IPS-11a (cell line): ENCODE results near the gene MLF2.
"Not testable (repeated sequence)": the region's sequence is repeated elsewhere in the genome, so short reads cannot be mapped to it uniquely, and the experiment has no call there.

Experiments used
- H3K4me3 ChIP-seq: one replicate; pipeline ENCODE4 v1.5.1; 2013; ENCODE audit warnings: low read depth, low read length, control low read depth

The MLF2 gene

GRCh38 chr12:6735448-6736191 lies 17.3 kb downstream of the MLF2 start:
- no peak overlapping the region for H3K4me3 ChIP-seq

DNA sequence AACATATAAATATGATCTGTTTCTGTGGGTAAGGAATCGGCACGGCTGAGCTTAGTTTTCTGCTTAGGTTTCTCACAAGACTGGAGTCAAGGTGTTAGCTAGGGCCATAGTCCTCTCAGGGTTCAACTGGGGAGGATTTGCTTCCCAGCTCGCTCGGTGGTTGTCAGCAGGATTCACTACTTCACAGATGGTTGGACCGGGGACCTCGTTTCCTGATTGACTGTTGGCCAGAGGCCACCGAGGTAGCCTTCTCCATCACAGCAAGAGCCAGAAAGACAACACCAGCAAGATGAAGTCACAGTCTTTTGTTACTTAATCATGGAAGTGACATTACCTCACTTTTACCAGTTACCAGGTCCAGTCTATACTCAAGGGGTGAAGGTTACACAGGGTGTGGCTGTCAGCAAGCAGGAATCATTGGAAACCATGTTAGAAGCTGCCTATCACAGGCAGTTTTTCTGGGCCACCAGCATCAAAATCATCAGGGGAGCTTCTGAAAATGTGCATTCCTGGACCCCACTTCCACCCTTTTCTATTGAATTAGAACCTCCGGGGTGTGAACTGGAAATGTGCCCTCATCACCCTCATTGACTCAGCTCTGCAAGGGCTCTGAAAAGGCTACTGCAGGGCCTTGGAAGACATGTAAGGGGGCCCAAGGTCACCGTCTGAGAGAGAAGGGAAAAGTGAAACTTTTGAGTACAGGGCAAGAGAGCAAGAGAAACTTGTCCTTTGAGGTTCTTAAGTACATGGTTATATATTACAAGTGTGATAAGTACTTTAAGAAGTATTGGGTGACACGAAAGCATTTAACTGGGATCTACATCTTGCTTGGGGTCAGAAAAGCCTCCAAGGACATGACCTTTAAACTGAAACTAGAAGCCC lies 18.2 kb downstream of the MLF2 start:
- H3K4me3 ChIP-seq = no peak overlapping the region

DNA sequence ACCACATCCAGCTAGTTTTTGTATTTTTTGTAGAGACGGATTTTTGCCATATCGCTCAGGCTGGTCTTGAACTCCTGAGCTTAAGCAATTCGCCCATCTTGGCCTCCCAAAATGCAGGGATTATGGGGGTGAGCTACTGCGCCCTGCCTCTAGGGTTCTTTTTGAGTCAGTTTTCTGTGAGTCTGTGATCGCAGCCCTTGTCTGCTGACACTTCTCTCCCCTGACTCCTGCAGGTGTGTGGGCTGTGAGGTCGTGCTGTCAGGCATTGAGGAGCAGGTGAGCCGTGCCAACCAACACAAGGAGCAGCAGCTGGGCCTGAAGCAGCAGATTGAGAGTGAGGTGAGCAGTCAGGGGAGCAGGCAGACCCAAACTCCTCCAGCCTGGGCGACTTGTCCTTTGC lies 22.8 kb downstream of the MLF2 start:
- no peak overlapping the region for H3K4me3 ChIP-seq

DNA sequence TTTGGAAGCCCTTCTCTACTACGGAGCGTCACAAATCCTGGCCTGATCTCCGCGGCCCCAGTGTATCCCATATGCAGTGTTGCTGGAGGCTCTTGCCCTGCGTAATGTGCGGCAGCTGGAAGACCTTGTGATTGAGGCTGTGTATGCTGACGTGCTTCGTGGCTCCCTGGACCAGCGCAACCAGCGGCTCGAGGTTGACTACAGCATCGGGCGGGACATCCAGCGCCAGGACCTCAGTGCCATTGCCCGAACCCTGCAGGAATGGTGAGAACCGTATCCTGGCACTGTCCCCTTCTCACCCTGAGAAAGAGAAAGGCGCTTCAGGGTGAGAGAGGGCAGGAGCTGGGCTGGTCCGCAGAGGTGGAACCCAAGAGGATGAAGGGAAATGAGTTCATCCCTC lies 23.8 kb downstream of the MLF2 start:
- no peak overlapping the region for H3K4me3 ChIP-seq

DNA sequence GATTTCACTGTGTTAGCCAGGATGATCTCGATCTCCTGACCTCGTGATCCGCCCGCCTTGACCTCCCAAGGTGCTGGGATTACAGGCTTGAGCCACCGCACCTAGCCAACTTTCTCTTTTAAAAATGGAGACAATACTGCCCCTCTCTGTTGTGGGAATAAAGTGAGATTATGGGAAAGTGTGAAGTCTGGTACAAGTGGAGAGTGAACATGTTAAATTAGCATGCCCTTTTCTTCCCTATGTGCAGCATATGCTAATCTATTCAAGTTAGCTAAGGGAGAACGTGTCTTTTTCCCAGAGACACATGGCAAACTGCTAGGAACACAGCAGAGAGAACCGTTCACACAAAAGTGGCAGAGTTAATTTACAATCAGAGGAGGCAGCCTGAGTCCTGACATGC lies 27.6 kb downstream of the MLF2 start:
- H3K4me3 ChIP-seq = no peak overlapping the region

DNA sequence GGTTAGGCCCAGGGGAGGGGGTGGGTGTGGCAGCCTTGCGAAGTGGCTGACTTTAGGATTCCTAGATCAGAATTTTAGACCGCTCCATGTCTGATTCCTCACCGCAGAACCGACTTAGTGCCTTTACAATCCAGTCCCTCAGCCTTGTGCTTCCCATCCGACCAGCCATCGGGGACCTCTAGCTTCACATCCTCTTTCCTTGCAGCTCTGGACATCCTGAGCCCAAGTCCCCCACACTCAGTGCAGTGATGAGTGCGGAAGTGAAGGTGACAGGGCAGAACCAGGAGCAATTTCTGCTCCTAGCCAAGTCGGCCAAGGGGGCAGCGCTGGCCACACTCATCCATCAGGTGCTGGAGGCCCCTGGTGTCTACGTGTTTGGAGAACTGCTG lies 28.5 kb downstream of the MLF2 start:
- H3K4me3 ChIP-seq = peak overlapping the region; percentile 54

DNA sequence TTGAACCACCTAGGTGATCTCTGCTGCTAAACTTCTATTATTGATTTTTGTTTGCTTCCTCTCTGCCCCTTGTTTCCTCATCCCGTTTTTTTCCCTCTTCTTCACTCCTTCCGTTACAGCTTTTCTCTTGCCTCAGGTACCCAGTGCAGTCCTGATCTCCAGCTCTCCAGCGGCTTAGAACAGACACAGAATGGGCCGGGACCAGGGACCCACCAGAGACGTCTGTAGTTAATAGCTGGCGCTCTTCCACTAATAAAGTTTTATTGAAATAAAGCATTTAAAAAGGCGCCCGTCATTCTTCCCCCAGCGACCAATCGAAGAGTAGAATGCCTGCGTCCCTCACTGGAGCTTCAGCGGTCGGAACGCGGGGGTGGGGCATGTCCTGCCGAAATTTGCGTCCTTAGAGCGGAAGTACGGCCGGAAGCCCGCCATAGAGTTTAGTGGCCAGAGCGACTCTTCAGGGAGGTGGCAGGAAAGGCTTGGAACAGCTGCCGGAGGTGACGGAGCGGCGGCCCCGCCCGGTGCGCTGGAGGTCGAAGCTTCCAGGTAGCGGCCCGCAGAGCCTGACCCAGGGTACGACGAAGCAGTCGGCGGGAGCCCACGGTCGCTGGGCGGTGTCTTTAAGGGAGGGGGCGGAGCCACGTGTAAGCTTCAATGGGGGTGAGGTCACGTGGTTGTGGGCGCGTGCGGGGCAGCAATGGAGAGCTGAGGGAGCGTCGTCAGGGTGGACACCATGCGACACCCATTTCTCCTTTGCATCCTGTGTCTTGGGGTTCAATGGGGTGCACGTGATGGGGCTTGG lies 29.1 kb downstream of the MLF2 start, which contains the start of gene COPS7A:
Gene COPS7A (plus strand): TSS at position 440 of the 802 bp plus-strand sequence. CDS start 611 bp downstream, outside the sequence.
- H3K4me3 ChIP-seq = peak within 1 kb of the TSS; percentile 54

GRCh38 chr12:6722863-6723262 lies 30.1 kb downstream of the MLF2 start:
- H3K4me3 ChIP-seq = no peak overlapping the region

GRCh38 chr12:6716874-6717437 lies 36.0 kb downstream of the MLF2 start:
- no peak overlapping the region for H3K4me3 ChIP-seq

DNA sequence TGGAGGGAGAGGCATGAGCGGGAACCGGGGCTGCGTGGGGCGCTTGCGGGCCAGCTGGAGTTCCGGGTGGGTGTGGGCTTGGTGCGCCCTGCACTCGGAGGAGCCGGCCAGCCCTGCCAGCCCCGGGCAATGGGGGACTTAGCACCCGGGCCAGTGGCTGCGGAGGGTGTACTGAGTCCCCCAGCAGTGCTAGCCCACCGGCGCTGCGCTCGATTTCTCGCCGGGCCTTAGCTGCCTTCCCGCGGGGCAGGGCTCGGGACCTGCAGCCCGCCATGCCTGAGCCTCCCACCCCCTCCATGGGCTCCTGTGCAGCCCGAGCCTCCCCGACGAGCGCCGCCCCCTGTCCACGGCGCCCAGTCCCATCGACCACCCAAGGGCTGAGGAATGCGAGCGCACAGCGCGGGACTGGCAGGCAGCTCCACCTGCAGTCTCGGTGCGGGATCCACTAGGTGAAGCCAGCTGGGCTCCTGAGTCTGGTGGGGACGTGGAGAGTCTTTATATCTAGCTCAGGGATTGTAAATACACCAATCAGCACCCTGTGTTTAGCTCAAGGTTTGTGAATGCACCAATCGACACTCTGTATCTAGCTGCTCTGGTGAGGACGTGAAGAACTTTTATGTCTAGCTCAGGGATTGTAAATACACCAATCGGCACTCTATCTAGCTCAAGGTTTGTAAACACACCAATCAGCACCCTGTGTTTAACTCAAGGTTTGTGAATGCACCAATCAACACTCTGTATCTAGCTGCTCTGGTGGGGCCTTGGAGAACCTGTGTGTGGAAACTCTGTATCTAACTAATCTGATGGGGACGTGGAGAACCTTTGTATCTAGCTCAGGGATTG lies 36.7 kb downstream of the MLF2 start:
- H3K4me3 ChIP-seq = not testable (repeated sequence)

GRCh38 chr12:6708960-6709394 lies 44.0 kb downstream of the MLF2 start:
- H3K4me3 ChIP-seq = no peak overlapping the region

GRCh38 chr12:6708351-6708750 lies 44.6 kb downstream of the MLF2 start:
- not testable (repeated sequence) for H3K4me3 ChIP-seq

GRCh38 chr12:6703631-6704030 lies 49.3 kb downstream of the MLF2 start:
- H3K4me3 ChIP-seq = no peak overlapping the region

DNA sequence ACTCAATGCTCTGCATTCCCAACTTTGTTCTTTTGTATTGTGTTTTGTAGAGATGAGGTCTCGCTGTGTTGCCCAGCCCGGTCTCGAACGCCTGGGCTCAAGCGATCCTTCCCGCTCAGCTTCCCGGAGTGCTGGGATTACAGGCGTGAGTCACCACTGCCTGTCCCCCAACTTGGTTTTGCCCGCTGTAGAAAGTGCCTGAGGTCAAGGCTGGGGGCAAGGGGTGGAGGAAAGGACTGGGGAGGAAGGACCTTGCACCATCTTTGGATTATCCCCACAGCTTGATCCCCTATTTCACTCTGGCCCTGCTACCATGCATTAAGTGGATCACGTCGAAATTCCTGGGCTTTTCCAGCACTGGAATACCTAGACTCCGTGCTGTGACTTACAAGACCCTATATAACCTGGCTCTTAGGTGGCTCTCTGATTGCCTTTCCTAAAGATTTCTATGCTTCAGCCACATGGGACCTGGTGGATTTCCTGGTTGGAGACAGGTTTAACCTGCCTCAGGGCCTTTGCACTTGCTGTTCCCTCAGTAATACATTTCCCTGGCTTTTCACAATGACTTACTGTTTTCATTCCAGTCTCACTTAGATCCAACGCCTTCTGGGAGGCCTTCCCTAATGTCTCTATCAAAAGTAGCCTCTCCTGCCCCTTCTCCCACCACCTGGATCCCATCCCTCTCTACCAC lies 51.7 kb downstream of the MLF2 start:
- H3K4me3 ChIP-seq = peak overlapping the region; percentile 62

DNA sequence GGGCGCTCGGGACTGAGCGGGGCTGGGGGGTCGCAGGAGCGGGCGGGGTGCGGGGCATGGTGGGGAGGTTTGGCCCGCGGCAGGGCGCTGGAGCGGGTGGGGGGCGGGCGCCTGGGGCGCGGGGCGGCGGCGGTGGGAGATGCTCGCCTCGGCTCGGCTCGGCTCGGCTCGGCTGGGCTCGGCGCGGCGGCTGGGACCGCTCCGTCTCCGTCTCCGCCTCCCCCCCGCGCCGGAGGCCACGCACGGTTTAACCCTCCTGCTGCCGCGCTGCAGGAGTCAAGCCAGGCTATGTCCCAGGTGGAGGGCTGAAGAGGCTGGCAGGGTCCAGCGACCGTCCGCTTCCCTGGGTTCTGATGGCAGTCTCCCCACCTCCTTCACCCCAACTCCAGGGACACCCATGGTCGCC lies 52.3 kb downstream of the MLF2 start, which contains the start of gene PIANP:
Gene PIANP (minus strand): TSS at position 170 of the 406 bp plus-strand sequence. CDS start 2,754 bp downstream, outside the sequence.
- peak within 1 kb of the TSS; percentile 78 for H3K4me3 ChIP-seq

GRCh38 chr12:6699989-6700645 lies 52.8 kb downstream of the MLF2 start:
- H3K4me3 ChIP-seq = peak overlapping the region; percentile 78

DNA sequence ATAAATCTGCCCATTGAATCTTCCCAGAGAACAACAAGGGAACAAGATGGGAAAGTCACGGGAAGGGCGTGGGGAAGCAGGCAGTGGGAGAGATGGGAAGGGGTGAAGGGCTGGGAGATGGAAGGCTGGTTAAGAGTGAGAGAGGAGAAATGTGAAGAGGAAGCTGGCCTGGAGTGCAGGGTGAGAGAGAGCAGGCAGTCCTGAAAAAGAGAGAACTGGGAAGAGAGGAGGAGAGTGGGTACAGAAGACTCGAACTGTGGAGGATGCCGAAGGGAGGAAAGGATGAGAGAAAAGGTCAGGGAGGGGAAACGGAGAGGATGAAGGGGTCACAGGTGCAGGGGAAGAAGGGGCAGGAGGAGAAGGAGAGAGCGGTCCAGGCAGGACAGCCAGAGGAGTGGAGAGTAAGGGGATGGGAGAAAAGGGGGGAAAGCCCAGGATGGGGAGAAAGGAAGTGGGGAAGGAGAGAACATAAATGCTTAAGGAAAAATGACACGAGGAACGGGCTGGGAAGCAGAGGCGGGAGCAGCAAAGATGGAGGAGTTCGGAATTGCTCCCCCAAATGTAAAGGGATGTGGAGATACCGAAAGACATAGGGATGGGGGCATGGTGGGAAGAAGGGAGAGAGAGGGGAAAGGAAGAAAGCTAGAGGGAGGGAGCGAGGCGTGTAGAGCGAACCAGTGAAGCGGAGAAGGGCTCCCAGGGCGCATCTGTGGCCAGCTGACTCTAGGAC lies 53.5 kb downstream of the MLF2 start:
- peak overlapping the region; percentile 78 for H3K4me3 ChIP-seq
